Measurements from ENCODE around the gene PIK3C2G. TPM values are rescaled to one million over a fixed set of nuclear protein-coding genes. Genes with fewer than 3 reads are reported as not detected.

The PIK3C2G gene
- total and polyA plus RNA-seq, 2 of the 4 experiments (the other 2 are of a cell fraction), result not detected

DNA sequence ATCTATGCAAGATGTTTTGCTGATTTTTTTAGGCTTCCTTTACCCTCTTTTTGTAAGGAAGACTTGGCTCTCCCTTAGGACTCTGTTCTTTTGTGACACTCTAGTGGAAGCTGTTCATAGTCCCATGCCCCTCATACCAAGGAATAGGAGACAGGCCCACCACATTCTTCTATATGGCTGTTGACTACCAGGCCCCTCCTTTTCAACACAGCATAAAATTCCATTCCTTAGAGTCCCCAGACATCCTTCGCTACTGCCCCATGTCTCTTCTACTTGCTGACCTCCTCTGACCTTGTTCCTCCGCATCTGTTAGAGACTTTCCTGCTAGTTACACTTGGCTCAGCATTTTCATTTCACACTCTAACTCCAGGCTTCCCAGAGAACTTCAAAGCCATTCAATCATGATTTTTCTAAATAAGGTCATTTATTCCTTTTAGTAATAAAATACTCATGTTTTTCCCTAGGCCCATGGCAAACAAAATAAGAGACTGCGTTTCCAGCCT lies 9.7 kb downstream of the PIK3C2G start:
- Histone ChIP-seq H2BK20ac (ENCODE audit: low read depth, low read length) (no peak overlapping the region), H3K9me3 (ENCODE audit: control insufficient read depth, insufficient read depth, low read length) (no peaks in the 10 kb centered on the region), H3K4me3 (ENCODE audit: insufficient read depth, low read depth, low read length) (no peak overlapping the region), H4K91ac (ENCODE audit: insufficient read depth, low read depth, low read length) (no peak overlapping the region), H3K23ac (ENCODE audit: low read depth, low read length) (no peak overlapping the region), H3K4ac (ENCODE audit: low read depth, low read length) (no peak overlapping the region), H2AFZ (replicated peaks; ENCODE audit: low read length, poor library complexity) (no peak overlapping the region), H3K36me3 (ENCODE audit: control insufficient read depth, insufficient read depth, low read length) (no peaks in the 10 kb centered on the region), H3K18ac (ENCODE audit: low read depth, low read length) (no peak overlapping the region), H2AK5ac (ENCODE audit: low read depth, low read length) (no peak overlapping the region), H4K8ac (ENCODE audit: low read depth in 2 of 2, low read length in 2 of 2) (no peak overlapping the region), H3K9me1 (ENCODE audit: insufficient read depth, low read length) (no peaks in the 10 kb centered on the region), H3K56ac (ENCODE audit: extremely low read depth, insufficient read depth, low read length) (no peak overlapping the region), H3K79me1 (ENCODE audit: low read depth in 1 of 2, low read length in 2 of 2) (no peaks in the 10 kb centered on the region), H2BK5ac (ENCODE audit: low read depth, low read length, poor library complexity, severe bottlenecking) (no peak overlapping the region), H2BK15ac (ENCODE audit: low read depth, low read length) (no peak overlapping the region), H3K4me1 (ENCODE audit: control insufficient read depth, insufficient read depth, low read length) (peaks cover 2% of the 10 kb centered on the region; the same call in 1 of the 2 replicates), H3K27me3 (ENCODE audit: control insufficient read depth, insufficient read depth, low read length) (no peaks in the 10 kb centered on the region), H3K4me2 (ENCODE audit: low read depth, low read length) (no peak overlapping the region), H4K5ac (ENCODE audit: low read depth, low read length) (no peak overlapping the region), H3K14ac (replicated peaks; ENCODE audit: low read depth, low read length) (no peak overlapping the region), H2AK9ac (replicated peaks; ENCODE audit: low read depth, low read length, poor library complexity) (no peak overlapping the region), H3K9ac (ENCODE audit: low read depth, low read length) (no peak overlapping the region), H2BK120ac (ENCODE audit: low read depth, low read length) (no peak overlapping the region), H4K20me1 (ENCODE audit: insufficient read depth, low read length) (no peaks in the 10 kb centered on the region), H3K27ac (ENCODE audit: insufficient read depth, low read length) (no peak overlapping the region)
- no peak for ATAC-seq (ENCODE audit: low read depth)
- ChIA-PET POLR2A (ENCODE audit: unreplicated experiment) (no interaction called here), CTCF (no interaction called here)
- DNase-seq, result no peak
- BruUV-seq (replicated peaks), result no TSS peak
- no CpG with 5 or more reads among the region's 3 CpGs for WGBS, 2 experiments (ENCODE audit: extremely low coverage in 2 of 2, insufficient read length in 1 of 2)
- in situ Hi-C loops (cut with MboI; ENCODE audit: low sequenced_read_pairs), result no loop called here
- intact Hi-C loops (cut with micrococcal nuclease), result no loop called here
- TF ChIP-seq, protein P1, sequence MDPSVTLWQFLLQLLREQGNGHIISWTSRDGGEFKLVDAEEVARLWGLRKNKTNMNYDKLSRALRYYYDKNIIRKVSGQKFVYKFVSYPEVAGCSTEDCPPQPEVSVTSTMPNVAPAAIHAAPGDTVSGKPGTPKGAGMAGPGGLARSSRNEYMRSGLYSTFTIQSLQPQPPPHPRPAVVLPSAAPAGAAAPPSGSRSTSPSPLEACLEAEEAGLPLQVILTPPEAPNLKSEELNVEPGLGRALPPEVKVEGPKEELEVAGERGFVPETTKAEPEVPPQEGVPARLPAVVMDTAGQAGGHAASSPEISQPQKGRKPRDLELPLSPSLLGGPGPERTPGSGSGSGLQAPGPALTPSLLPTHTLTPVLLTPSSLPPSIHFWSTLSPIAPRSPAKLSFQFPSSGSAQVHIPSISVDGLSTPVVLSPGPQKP (IDR thresholded peaks at IDR 0.05; ENCODE audit: borderline replicate concordance, low read depth, low read length), result no peak
- TF ChIP-seq CEBPB (IDR thresholded peaks at IDR 0.05; ENCODE audit: low read depth, low read length), result no peak
- TF ChIP-seq SMC3 (IDR thresholded peaks at IDR 0.05; ENCODE audit: low read depth, low read length), result no peak
- TF ChIP-seq, protein P2, sequence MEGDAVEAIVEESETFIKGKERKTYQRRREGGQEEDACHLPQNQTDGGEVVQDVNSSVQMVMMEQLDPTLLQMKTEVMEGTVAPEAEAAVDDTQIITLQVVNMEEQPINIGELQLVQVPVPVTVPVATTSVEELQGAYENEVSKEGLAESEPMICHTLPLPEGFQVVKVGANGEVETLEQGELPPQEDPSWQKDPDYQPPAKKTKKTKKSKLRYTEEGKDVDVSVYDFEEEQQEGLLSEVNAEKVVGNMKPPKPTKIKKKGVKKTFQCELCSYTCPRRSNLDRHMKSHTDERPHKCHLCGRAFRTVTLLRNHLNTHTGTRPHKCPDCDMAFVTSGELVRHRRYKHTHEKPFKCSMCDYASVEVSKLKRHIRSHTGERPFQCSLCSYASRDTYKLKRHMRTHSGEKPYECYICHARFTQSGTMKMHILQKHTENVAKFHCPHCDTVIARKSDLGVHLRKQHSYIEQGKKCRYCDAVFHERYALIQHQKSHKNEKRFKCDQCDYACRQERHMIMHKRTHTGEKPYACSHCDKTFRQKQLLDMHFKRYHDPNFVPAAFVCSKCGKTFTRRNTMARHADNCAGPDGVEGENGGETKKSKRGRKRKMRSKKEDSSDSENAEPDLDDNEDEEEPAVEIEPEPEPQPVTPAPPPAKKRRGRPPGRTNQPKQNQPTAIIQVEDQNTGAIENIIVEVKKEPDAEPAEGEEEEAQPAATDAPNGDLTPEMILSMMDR (conservative IDR thresholded peaks at IDR 0.05; ENCODE audit: low read depth, low read length), result no peak
- no peak for TF ChIP-seq CHD1 (IDR thresholded peaks at IDR 0.05; ENCODE audit: low read depth, low read length)
- TF ChIP-seq MXI1 (IDR thresholded peaks at IDR 0.05; ENCODE audit: borderline replicate concordance, low read depth, low read length), result no peak
- dilution Hi-C loops (cut with HindIII; ENCODE audit: low sequenced_read_pairs, unreplicated experiment), result no loop called here

Data from IMR-90 (cell line).